Measurements from ENCODE around the gene CBX1. TPM values are rescaled to one million over a fixed set of nuclear protein-coding genes. Genes with fewer than 3 reads are reported as not detected.

Gene CBX1
- total and polyA plus RNA-seq, 10 of the 15 experiments (the other 5 are each of a cell fraction or from before 2014, with no cell fraction given): 11.8 to 99.2 (median 43.5) TPM

GRCh38 chr17:48030531-48030930 is 70.7 kb downstream of the CBX1 start (continued):
- TF ChIP-seq CEBPZ (IDR thresholded peaks at IDR 0.05; ENCODE audit: low read depth, low read length): no peak
- no peak for TF ChIP-seq CHD4 (IDR thresholded peaks at IDR 0.05)
- no peak for TF ChIP-seq ZNF622 (IDR thresholded peaks at IDR 0.05)

GRCh38 chr17:48028736-48029135 is 72.5 kb downstream of the CBX1 start:
- H3K36me3 ChIP-seq (ENCODE audit: control insufficient read depth in 2 of 2, insufficient read depth in 2 of 2, low read length in 1 of 2): no peaks in the 10 kb centered on the region
- peaks cover 5% of the 10 kb centered on the region; the same call in 1 of the 2 replicates for H4K20me1 ChIP-seq (ENCODE audit: control insufficient read depth, insufficient read depth)
- ChIA-PET RAD21 (ENCODE audit: unreplicated experiment) (interaction anchor here (5.1 kb wide), 1 partner anchor 48 kb away, joined by 117 read pairs; no protein-coding TSS in a partner anchor), POLR2A (interaction anchor here (0.5 to 1.1 kb wide), 2 partner anchors 9 to 79 kb away, joined by 3 read pairs; no protein-coding TSS in a partner anchor), CTCF (interaction anchor here (0.8 to 7.9 kb wide), 6 partner anchors 18 to 102 kb away, joined by 4 to 176 read pairs (median 64); partner anchors contain the start of gene NFE2L1), SMC1A (ENCODE audit: uncharacterized antibody, unreplicated experiment) (interaction anchor here (1.1 to 7.4 kb wide), 4 partner anchors 20 to 51 kb away, joined by 3 to 100 read pairs (median 21); partner anchors contain the start of gene NFE2L1)
- in situ Hi-C loops (cut with MboI): loop anchor here (5.0 kb wide), 2 partner anchors 39 to 109 kb away; no protein-coding TSS in a partner anchor
- H3K79me2 ChIP-seq (ENCODE audit: control insufficient read depth, insufficient read depth, low read length): no peaks in the 10 kb centered on the region
- no TSS peak for BruUV-seq (replicated peaks)
- ATAC-seq (no peak), DNase-seq (ENCODE audit: low read depth, low spot score) (no peak), FAIRE-seq (no peak)
- H3K4me2 ChIP-seq (ENCODE audit: control insufficient read depth, insufficient read depth): no peak overlapping the region
- H3K27me3 ChIP-seq (replicated peaks in 1 of 2; ENCODE audit: control insufficient read depth in 2 of 2, insufficient read depth in 2 of 2, low read length in 1 of 2): peaks cover 0 to 2% of the 10 kb centered on the region in 2 experiments; a peak in 2 of 4 replicates
- no peak overlapping the region for H3K27ac ChIP-seq (ENCODE audit: control insufficient read depth, insufficient read depth)
- no peaks in the 10 kb centered on the region for H3K9me3 ChIP-seq (replicated peaks; ENCODE audit: control insufficient read depth, insufficient read depth, low read length)
- H3K4me1 ChIP-seq (ENCODE audit: control insufficient read depth, insufficient read depth, low read length): peaks cover 24% of the 10 kb centered on the region
- H3K9ac ChIP-seq (ENCODE audit: control insufficient read depth, insufficient read depth, low read length): no peak overlapping the region
- intact Hi-C loops (cut with micrococcal nuclease; ENCODE audit: unreplicated experiment): loop anchor here (5.0 kb wide), 1 partner anchor 309 kb away; no protein-coding TSS in a partner anchor
- no peak overlapping the region for H3K4me3 ChIP-seq
- 63% methylated on average over 1 of the region's 1 CpG for WGBS (ENCODE audit: insufficient coverage, insufficient replicate concordance, low lambda C conversion rate, missing lambda C conversion rate)
- no peak overlapping the region for H2AFZ ChIP-seq (ENCODE audit: control insufficient read depth, low read depth, low read length)
- TF ChIP-seq DPF2 (IDR thresholded peaks at IDR 0.05): no peak
- TF ChIP-seq MTA2 (IDR thresholded peaks at IDR 0.05; ENCODE audit: low read depth): no peak
- no peak for TF ChIP-seq ZNF274 (IDR thresholded peaks at IDR 0.05; ENCODE audit: insufficient read depth, insufficient read length)
- no peak for TF ChIP-seq FOS (IDR thresholded peaks at IDR 0.05; ENCODE audit: borderline replicate concordance, extremely low read depth, insufficient read length)
- TF ChIP-seq PKNOX1 (IDR thresholded peaks at IDR 0.05): no peak
- TF ChIP-seq CBFB (IDR thresholded peaks at IDR 0.05; ENCODE audit: low read depth): no peak
- TF ChIP-seq STAT1 (conservative IDR thresholded peaks at IDR 0.05): no peak
- TF ChIP-seq EGR1 (IDR thresholded peaks at IDR 0.05; ENCODE audit: borderline replicate concordance in 1 of 2, low read depth in 2 of 2, low read length in 2 of 2): no peak
- TF ChIP-seq POLR2AphosphoS2 (IDR thresholded peaks at IDR 0.05; ENCODE audit: low read depth, low read length): no peak
- no peak for TF ChIP-seq TCF3 (IDR thresholded peaks at IDR 0.05; ENCODE audit: borderline replicate concordance, insufficient read depth, low read depth, low read length)
- TF ChIP-seq POLR2AphosphoS5 (IDR thresholded peaks at IDR 0.05; ENCODE audit: low read length): no peak
- TF ChIP-seq RCOR1 (conservative IDR thresholded peaks at IDR 0.05; ENCODE audit: low read depth, low read length): no peak
- no peak for TF ChIP-seq ESRRA (IDR thresholded peaks at IDR 0.05; ENCODE audit: low read length)
- TF ChIP-seq IRF4 (IDR thresholded peaks at IDR 0.05; ENCODE audit: low read depth, low read length): no peak
- TF ChIP-seq SIN3A (IDR thresholded peaks at IDR 0.05; ENCODE audit: low read depth, low read length): no peak
- TF ChIP-seq TCF7 (IDR thresholded peaks at IDR 0.05; ENCODE audit: borderline replicate concordance): no peak
